ENCODE results near the gene CRACDL.
A peak's percentile ranks its signal among the peaks of the same experiment; 100 is the strongest.

CRACDL gene

DNA sequence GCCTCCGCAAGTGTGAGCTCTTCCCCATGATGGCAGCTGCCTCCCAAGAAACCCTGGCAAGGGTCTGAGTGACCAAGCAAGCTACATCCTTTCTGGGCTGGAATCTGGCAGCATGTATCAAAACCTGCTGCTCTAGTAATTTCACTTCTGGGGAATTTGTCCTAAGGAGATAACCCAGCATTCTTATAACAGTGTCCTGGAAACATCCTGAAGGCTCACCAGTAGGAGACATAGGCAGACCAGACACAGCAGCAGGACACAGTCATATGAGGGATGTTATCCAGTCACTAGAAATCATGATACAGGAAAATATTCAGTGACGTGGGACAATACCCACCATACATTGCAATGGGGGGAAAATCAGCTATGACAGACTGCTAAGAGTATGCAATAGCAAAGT is 64.5 kb downstream of the CRACDL start:
- no peak overlapping the region for H3K4me3 ChIP-seq (ENCODE audit: low read depth, low read length)
- TF ChIP-seq, protein P1, sequence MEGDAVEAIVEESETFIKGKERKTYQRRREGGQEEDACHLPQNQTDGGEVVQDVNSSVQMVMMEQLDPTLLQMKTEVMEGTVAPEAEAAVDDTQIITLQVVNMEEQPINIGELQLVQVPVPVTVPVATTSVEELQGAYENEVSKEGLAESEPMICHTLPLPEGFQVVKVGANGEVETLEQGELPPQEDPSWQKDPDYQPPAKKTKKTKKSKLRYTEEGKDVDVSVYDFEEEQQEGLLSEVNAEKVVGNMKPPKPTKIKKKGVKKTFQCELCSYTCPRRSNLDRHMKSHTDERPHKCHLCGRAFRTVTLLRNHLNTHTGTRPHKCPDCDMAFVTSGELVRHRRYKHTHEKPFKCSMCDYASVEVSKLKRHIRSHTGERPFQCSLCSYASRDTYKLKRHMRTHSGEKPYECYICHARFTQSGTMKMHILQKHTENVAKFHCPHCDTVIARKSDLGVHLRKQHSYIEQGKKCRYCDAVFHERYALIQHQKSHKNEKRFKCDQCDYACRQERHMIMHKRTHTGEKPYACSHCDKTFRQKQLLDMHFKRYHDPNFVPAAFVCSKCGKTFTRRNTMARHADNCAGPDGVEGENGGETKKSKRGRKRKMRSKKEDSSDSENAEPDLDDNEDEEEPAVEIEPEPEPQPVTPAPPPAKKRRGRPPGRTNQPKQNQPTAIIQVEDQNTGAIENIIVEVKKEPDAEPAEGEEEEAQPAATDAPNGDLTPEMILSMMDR (IDR thresholded peaks at IDR 0.05; ENCODE audit: control insufficient read depth, extremely low read depth, insufficient read depth): no peak
- DNase-seq (ENCODE audit: low read depth): no peak

DNA sequence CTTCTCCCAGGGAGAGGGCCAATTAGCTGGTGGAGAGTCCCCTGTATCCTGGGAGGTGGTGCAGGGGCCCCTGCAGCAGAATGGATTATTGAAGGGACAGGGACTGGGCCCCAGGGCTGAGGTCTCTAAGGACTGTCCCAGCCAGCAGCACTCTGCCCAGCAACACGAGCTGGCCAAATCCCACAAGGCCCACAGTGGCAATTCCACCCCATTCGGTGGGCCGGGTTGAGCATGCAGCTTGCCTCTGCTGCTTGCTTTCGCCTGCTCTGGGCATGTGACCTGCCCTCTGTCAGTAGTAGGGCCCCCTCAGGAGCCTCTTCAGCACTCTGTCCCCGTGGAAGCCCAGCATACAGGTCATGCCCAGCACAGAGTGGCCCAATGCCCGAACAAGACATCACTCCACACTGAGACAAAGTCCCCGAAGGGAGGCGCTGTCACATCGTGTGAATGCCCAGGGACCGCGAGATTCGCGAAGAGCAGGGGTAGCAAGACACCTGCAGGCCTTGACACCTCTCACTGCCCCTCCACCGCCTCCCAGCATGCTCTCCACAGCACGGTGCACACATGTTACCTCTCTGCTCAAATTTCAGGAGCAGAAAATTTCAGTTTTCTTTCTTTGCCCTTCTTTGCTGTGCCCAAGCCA is 65.4 kb downstream of the CRACDL start:
- no peak overlapping the region for H3K4me3 ChIP-seq (ENCODE audit: low read depth, low read length)
- TF ChIP-seq, protein P1 (IDR thresholded peaks at IDR 0.05; ENCODE audit: control insufficient read depth, extremely low read depth, insufficient read depth): no peak
- DNase-seq (ENCODE audit: low read depth): no peak

DNA sequence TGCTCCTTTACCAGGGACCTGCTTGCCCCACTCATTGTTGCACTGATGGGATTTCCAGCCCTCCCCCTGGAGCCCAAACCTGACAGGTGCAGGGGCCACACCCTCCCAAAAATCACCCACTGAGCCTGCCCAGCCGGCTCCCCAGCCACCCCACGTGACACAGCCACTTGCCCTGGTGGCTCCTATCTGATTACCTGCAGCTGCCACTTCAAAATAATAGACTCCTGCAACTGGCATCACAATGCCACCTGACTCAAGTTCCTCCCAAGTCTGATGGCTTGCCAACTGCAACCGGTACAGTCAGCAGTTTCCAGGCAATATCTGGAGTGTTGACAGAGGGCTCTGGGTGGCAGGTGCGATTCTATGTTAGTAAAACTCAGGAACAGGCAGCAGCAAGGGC is 66.2 kb downstream of the CRACDL start:
- H3K4me3 ChIP-seq (ENCODE audit: low read depth, low read length): no peak overlapping the region
- peak; percentile 90 for DNase-seq (ENCODE audit: low read depth)
- TF ChIP-seq, protein P1 (IDR thresholded peaks at IDR 0.05; ENCODE audit: control insufficient read depth, extremely low read depth, insufficient read depth): no peak

- H3K4me3 ChIP-seq (ENCODE audit: low read depth, low read length): no peak overlapping the region
- TF ChIP-seq, protein P1 (IDR thresholded peaks at IDR 0.05; ENCODE audit: control insufficient read depth, extremely low read depth, insufficient read depth): no peak
- DNase-seq (ENCODE audit: low read depth): no peak
Measured at GRCh38 chr2:98869272-98869641, 66.8 kb downstream of the CRACDL start.

- no peak for DNase-seq (ENCODE audit: low read depth)
- TF ChIP-seq, protein P1 (IDR thresholded peaks at IDR 0.05; ENCODE audit: control insufficient read depth, extremely low read depth, insufficient read depth): no peak
- H3K4me3 ChIP-seq (ENCODE audit: low read depth, low read length): no peak overlapping the region
Measured at GRCh38 chr2:98868548-98869271, 67.3 kb downstream of the CRACDL start.

DNA sequence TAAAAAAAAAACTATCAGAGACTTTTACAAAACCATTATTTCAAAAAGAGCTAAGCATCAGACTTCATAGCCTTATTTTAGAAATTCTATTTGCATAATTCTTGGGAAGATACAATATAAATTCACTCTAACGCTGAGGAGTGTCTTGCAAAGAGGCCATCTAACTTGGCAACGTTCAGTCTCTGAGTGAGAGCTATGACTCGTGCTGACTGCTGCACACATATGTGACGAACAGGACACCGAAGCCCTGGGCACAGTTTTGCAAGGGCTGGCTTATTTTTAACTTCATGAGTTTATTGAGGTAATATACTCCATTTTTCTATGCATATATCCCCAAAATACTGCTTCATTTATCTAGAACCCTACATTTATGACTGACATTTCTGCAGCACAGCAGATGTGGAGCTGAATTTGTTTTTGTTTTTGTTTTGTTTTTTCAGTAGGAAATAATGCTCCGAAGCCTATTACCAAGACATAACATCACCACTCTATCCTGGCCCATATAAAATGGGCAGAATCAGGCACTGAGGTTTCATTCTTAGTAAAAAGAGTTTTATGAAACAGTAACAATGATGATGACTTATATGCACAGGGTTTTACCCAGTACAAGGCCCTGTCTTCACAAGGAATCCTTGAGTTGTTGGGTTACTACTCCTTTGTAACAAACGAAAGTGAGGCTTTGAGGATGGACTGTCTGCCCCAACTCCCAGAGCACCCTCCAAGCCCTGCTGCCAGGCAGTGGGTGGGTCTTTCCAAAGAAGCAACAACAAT is 68.3 kb downstream of the CRACDL start:
- no peak for DNase-seq (ENCODE audit: low read depth)
- TF ChIP-seq, protein P1 (IDR thresholded peaks at IDR 0.05; ENCODE audit: control insufficient read depth, extremely low read depth, insufficient read depth): no peak
- H3K4me3 ChIP-seq (ENCODE audit: low read depth, low read length): no peak overlapping the region

Data from LNCaP clone FGC (cell line).